ENCODE data around the gene AMZ1.
A peak's percentile ranks its signal among the peaks of the same experiment; 100 is the strongest.

The AMZ1 gene, protein sequence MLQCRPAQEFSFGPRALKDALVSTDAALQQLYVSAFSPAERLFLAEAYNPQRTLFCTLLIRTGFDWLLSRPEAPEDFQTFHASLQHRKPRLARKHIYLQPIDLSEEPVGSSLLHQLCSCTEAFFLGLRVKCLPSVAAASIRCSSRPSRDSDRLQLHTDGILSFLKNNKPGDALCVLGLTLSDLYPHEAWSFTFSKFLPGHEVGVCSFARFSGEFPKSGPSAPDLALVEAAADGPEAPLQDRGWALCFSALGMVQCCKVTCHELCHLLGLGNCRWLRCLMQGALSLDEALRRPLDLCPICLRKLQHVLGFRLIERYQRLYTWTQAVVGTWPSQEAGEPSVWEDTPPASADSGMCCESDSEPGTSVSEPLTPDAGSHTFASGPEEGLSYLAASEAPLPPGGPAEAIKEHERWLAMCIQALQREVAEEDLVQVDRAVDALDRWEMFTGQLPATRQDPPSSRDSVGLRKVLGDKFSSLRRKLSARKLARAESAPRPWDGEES

DNA sequence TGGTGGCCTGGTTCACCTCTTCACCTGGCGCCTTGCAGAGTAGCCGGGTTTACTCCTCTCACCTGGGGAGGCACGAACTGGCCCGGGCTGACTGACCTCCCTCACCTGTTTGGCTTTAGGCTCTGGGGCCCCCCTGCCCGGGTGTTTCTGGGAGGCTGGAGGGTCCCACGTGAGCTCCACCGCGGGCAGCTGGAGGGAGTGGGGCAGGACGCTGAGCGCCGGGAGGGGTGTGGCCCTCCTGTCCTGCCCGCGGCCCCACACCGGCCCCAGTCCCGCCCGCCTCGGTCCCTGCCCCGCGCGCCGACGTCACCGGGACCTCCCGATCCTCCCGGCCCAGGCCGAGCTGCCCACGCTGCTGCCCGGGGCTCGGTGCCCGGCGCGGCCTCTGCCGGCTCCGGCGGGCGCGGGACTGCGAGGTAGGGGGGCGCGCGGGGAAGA, at the start of gene AMZ1:
Gene AMZ1 (plus strand): TSS at position 322 of the 438 bp plus-strand sequence. CDS start 12,250 bp downstream, outside the sequence.
- DNase-seq, result no peak

DNA sequence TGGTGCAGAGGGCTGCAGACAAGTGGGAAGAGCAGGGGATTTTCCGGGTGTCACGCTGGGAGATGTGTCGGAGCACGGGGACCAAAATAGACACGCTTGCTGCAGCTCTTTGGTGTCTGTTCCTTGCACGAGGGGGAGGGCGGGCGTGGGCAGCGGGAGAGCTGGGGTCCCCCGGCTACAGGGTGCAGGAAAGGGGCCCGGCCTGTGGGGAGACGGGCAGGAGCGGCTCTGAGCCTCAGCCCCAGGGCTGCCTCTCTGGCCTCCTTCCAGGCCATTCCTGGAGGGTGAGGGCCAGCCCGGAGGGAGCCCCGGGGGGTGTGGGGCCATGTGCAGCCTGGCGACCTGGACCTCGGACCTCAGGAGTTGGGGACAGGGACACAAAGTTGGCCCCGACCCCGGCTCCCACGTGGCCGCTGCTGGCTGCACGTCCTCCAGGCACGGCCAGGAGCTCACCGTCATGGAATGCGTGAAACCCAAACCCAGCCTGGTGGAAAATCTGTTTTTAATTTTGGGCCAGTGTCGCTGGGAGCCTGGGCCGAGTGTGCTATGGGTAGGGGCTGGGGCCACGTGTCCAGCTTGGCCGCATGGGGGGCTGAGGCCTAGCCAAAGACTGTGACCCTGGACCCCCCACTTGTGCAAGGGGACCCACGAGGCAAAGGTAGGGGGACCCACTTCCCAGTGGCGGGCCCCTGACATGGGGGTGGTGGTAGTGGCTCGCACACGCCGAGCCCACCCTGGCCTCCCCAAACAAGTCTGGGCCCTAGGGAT, 49.6 kb upstream of the AMZ1 start:
- no peak for DNase-seq

DNA sequence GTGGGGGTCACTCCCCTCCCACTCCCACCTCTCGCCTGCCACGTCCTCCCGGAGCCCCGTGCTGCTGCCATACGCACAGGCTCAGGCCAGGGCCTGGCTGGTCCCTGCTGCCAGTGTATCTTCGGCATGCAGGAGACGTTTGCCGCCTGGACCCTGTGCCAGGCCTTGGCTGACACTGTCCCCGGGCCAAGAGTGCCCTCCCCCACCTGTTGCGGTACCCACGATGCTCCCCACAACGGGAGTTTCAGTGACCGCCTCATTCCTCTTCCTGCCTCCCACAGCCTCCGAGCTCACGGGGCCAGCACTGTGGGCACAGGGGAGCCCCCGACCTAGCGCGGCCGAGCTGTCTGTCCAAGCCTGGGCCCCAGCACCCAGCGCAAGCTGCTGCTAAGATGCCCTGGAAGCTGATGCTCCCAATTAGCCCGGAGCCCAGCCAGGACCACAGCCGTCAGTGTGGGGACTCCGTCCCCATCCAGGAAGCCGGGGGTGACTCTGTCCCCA, 48.8 kb upstream of the AMZ1 start:
- no peak for DNase-seq

DNA sequence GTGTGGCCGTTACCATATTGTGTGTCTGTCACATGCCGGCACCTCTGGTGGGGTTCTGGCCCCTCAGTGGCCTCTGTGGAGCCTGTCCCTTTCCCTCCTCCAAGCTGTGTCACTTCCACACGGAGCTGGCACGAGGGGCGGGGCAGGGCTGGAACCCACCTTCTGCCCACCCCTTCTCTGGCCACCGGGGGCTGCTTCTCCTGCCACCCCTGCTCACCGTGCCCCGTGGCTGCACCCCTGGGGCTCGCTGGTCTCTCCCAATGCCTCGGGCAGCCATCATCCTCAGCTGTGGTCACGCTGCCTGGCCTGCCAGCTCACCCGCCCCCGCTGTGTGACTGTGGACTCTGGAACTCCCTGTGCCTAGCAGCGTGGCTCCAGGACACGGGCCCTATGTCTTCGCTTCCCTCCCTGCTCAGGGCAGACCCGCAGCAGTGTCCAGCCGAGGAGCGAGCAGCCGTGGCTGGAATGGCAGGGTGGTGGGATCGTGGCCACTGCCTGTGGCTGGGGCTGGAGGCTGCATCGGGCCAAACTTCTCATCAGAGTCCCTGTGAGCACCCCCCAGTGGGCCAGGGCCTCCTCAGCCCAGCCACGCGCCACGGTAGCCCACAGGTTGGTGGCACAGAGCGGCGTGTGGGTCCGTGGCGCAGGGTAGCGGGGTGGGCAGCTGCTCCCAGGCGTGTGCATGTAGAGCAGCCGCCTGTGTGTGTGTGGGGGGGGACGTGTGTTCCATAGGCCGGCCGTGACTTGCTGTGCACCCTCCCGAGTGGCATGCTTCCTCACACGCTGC, 48.1 kb upstream of the AMZ1 start:
- no peak for DNase-seq

DNA sequence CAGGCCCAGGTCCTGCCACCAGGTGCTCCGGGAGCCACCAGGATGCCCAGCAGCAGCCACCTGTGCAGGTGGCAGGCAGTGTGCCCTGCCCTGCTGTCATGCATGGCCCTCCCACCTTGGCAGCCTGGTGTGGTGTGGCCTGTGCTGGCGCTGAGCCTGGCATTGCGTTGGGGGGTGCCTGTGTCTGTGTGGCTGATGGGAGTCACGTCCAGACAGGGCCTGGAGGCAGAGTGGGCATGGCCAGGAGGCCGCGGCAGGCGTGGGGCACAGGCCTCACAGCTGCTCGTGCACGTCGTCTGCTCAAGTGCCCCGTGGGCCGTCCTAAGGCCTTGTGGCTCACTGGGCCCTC, 47.5 kb upstream of the AMZ1 start:
- DNase-seq, result no peak

DNA sequence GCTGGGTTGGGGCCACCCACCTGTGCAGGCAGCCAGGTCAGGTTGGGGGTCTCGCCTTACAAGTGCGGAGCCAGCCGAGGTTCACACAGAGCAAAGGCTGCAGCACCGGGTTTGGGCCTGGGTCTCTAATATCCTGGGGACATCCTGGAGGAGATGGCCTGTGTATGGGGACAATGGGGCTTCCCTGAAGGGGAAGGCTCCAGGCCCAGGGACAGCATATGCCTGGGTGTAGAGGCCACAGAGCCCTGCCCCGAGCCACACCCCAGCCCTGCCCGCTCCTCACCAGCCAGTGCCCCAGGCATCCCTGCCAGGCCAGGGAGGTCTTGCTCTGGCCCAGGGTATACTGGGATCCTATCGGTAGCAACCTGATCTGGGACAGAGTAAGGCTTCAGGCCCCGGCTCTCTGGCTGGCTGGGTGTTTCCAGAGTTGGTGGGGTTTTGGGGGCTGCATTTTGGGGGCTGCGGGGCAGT, 47.1 kb upstream of the AMZ1 start:
- DNase-seq, result no peak

DNA sequence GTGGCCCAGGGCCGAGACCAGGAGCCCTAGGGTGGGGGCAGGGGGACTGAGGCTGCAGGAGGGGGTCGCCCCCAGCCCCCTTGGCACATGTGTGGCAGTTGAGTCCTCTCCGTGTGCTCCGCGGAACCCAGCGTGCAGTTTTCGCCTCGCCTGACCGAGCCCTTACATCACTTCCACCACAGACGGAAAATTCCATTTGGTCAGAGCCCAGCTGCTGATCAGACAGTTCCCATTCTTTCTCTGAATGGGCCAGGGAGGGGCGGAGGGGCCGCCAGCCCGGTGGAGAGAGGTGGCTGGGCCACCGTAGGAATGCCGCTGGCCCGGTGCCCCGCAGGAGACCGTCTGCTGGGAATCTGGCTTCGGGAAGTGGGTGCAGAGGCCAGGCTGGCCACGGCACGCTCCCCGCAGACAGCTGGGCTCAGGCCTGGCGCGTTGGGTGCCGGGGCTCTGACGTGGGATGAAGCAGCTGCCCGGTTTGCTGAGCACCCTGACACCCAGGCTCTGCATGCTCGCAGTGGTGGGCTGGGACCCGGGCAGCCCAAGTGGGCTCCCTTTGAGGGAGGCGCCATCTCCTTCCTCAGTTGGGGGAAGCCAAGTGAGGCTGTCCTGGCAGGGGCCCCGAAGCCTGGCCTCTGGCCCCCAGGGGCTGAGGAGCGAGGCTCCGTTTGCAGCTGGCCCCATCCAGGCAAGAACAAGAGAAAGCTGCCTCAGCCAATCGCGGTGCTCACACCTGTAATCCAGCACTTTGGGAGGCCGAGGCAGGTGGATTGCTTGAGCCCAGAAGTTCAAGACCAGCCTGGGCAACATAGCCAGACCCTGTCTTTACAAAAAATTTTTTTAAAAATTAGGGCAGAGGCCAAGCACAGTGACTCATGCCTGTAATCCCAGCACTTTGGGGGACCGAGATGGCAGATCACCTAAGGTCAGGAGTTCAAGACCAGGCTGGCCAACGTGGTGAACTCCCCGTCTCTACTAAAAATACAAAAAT, 46.3 kb upstream of the AMZ1 start:
- no peak for DNase-seq

DNA sequence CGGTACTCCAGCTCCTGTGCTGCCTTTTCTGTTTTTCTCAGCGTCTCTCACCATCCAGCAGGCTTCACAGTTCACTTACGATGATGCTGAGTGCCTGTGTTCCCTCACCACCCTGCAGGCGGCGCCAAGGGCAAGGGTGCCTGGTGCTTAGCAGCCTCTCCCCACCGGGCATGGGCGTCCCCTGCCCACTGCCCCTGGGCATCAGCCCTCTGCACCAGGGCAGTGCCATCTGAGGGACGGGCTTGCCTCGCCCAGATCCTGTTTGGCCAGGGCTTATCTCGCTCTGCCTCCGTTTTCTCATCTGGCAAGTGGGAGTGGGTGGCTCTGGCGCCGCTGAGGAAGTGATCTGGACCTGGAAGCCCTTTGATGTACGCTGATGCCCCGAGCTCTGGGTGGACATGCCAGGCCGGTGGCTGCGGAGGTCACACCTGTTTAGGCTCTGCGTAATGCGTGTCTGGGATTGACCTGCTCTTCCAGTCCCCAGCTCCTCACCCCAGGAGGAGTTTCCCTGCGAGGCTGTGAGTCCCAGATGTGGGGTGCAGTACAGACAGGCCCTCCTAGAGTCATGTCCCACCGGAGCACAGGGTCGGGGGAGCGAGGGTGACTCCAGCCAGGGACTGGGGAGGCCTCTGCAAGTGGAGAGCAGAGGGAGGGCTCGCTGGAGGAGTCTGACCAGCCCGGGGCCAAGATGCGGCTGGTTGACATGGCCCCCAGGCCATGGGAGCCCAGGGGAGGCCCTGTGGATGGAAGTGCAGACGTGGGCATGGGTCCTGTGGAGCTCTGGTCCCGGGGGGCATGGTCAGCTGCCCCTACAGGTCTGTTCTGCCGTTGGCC, 44.4 kb upstream of the AMZ1 start:
- no peak for DNase-seq

DNA sequence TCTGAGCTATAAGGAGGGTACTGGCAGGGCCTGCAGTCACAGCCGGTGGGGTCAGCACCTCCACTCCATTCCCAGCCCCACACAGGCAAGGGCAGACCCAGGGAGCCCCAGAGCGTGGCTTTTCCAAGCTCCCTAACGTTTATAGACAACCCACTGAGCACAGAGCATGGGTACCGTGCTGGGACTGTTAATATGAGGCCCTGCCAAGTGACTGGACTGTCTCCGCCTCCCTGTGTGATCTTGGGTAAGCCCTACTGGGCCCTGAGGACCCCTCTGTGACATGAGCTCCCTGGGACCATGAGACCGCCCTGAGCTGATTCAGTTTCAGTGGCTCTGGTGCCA, 43.8 kb upstream of the AMZ1 start:
- DNase-seq, result no peak

DNA sequence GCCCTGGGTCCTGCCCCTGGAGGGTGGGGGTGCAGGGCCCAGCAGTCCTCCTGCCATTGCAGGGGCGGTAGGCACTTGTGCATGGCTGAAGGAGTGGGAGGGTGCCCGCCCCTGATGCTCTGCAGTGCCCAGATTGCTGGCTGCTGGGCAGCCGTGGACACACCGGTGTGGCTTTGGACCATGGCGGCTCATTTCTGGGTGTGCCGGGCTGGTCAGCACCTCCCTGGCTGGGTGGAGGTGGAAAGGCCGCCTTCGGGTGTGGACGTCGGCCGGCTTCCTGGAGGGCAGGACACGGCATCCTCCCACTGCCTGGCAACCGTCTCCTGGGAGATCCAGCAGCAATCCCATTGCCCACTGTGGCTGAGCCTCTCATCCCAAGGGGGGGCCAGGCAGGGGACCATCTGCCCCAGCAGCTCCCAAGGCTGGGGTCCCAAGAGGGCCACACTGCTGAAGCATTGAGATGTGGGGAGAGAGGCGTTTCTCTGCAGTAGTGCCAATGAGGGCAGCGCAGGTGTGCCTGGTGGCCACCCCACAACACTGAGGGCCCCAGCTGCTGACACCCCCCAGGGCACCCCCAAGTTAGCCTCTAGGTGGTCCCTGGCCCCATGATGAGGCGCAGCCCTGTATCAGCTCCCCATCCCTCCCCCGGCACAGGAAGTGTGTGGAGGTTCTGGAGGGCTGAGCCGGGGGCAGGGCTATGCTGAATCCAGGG, 43.3 kb upstream of the AMZ1 start:
- DNase-seq, result no peak

DNA sequence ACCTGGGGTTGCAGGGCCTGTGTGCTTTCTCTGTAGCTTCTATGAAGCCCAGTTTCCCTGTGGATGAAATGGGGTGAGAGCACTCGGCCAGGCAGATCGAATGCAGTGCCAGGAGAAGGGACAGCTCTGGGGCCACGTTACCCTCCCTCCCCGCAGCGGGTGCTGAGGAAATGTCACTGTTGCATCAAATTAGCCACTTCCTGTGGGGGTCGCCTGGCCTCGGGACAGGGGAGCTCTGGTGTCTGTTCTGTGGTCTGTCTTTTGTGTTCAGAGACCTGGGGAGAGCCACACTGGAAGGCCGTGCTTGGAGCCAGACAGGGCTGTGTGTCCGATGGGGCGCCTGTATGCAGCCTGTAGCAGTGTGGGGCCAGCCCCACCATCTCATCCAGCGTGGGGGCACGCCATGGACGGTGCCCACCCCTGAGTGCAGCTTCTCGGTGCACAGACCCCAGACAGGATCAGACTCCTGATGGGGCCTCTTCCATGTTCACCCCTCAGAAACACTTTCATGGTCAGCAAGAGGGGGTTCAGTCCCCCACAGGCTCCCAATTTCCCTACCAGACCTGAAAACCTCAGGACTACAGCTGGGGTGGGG, 42.6 kb upstream of the AMZ1 start:
- no peak for DNase-seq

DNA sequence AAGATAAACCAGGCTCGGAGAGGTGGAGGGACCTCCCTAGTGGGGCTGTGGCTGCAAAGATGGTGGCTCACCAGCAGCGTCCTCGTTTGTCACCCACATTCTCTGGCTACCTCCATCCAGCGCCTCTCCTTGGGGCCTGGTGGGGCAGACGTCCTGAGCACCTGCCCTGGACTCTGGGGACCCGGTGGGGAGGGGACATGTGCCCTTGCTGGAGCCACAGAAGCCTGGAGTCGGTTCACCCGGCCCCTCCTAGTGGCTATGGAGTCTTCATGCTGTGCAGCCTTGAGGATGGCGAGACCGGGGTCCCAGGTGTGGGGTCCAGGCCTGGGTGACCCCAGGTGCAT, 41.7 kb upstream of the AMZ1 start:
- no peak for DNase-seq

DNA sequence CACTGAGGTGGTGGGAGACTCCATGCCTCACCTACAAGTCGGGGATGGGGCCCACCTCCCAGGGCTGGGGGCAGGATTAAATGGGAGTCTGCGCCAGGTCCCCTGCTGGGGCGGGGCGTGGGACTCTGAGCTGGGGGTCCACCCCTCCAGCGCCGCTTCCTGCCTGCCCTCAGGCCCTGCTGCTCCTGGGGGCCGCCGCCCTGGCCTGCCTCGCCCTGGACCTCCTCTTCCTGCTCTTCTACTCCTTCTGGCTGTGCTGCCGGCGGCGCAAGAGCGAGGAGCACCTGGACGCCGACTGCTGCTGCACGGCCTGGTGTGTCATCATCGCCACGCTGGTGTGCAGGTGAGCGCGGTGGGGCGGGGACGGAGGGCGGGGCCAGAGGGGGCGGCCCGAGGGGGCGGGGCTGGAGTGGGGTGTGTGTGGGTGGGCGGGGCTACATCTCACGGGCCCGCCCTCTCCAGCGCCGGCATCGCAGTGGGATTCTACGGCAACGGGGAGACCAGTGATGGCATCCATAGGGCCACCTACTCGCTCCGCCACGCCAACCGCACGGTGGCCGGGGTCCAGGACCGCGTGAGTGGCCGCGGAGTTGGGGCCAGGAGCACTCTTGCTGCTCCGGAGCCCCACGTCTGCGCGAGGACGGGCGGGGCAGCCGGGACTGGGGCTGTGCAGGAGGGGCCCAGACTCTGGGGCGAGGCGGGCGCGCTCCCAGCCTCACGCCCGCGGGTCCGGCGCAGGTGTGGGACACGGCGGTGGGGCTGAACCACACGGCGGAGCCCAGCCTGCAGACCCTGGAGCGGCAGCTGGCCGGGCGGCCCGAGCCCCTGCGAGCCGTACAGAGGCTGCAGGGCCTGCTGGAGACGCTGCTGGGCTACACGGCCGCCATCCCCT, 41.1 kb upstream of the AMZ1 start:
- no peak for DNase-seq

DNA sequence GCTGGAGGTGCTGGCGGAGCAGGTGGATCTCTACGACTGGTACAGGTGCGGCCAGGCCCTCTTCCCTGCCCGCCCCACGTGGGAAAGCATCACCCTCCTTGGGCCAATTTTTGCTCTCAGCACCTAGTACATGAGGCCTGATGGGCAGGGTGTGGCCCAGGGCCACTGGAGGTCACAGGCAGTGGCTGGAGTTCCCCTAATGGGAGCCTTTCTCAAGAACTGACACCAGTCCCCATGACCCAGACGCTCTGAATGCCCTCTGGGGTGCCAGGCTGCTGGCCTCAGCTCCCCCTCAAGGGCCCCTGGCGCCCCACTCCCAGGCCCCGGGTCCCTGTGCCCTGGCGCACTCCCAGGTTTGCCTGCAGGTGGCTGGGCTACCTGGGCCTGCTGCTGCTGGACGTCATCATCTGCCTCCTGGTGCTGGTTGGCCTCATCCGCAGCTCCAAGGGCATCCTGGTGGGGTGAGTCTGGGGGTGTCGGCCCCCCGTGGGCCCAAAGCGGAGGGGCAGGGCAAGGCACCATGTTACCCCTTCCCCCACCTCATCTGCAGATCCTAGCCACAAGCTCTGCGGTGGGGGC, 40.3 kb upstream of the AMZ1 start:
- DNase-seq, result no peak

DNA sequence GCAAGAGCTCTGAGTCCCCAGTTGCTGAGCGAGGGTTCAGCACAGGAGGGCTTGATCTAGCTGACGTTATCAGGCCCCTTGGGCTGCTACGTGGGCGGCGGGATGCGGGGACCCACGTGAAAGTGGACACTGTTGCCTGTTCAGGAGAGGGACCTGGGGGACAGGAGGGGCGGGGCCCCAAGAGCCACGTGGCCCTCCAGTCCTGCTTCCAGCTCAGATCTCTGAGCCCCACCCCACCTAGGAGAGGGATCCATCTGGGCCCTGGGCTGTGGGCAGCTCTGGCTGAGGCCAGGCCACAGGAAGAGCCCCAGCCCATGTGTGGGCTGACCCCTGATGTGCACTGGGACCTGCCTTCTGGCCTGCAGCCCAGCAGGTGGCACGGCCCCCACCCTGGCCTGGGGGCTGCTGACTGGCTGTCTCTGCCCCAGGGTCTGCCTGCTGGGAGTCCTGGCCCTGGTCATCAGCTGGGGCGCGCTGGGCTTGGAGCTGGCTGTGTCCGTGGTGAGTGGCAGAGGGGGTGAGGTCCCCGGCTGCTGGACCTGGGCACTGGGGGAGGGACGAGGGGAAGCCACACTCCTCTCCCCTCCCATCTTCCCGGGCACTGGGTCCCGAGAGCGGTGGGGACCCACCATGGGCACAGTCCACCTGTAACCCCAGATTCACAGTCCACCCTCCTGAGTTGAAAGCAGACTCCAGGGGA, 38.7 kb upstream of the AMZ1 start:
- no peak for DNase-seq

DNA sequence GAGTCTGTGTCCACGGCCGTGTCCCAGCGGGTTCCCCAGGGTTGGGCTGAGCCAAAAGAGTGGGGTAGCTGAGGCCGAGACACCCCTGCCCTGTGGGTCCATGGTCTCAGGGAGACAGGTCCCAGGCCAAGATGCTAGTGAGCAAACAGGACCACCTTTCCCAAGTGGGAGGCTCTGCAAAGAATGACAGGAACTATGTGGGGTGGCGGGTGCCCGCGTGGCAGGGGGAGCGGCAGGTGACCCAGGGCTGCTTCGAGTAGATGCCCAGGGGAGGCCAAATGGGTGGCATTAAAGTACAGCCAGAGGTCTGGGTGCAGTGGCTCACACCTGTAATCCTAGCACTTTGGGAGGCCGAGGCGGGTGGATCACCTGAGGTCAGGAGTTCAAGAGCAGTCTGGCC, 38.0 kb upstream of the AMZ1 start:
- DNase-seq, result no peak

DNA sequence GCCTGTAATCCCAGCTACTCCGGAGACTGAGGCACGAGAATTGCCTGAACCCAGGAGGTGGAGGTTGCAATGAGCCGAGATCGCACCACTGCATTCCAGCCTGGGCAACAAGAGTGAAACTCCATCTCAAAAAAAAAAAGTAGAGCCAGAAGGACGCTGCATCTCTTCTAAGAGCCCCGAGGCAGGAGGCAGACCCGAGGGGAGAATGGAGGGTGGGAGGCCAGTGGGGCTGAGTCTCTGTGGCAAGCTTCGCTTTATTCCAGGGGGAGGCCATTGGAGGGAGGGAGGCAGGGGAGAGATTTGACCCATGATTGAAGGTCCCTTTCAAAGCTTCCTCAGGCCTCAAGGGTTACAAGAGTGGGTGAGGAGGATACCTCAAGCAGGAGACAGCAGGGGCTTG, 37.6 kb upstream of the AMZ1 start:
- DNase-seq, result no peak

DNA sequence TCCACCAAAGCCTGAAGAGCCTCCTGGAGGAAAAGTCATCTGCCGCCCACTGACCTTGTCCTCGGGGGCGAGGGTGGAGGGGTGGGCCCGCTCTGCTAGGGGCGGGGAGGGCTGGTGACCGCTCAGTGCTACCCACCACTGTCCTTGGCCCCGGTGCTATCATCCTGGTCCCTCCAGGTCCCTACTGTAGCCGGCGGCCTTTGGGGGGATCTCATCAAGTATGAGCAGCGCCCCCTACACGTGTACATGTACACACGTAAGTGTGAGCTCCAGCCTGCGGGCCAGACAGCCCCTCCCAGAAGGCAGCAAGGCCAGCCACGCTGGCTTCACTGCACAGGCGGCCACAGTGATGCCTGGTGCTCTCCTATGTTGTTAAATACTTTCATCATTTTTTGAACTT, 36.7 kb upstream of the AMZ1 start:
- DNase-seq, result peak; percentile 29

Data from NCI-H1694 (cell line).